Fibroblast of pulmonary artery (primary cell): ENCODE results near the gene SAMHD1.

Experiments used
- DNase-seq: peaks from one replicate; pipeline ENCODE4 v3.0.0-alpha.2; 2010; ENCODE audit warnings: low read depth
- H3K4me3 ChIP-seq: replicated peaks from 2 replicates; pipeline ENCODE4 v1.5.1; 2011; ENCODE audit warnings: low read depth, mild to moderate bottlenecking, control low read depth, low read length, moderate library complexity
- TF ChIP-seq, protein P1 (sequence below): IDR thresholded peaks from 2 replicates; pipeline ENCODE4 v1.5.1; 2011; ENCODE audit warnings: mild to moderate bottlenecking, control low read depth, low read length, inconsistent platforms; ENCODE audit errors: missing control alignments

Gene SAMHD1

DNA sequence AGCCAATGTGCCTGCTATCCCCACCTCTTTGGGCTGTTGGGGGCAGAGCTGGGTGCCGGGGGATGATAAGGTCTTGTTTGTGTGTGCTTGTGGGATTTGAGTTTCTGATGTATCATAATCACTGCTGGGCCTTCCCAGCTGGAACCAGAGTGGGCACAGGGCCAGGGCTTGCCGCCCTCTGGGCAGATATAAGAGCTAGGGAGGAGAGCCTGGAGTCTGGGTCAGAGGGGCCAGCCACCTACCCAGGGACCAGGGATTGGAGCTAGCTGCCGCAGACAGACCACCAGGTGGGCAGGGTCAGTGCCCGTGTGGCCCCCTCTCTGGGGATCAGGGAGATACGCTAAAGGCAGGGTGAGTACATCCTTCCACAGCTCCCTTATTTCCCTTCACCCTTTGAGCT is 78.7 kb downstream of the SAMHD1 start:
- TF ChIP-seq, protein P1, sequence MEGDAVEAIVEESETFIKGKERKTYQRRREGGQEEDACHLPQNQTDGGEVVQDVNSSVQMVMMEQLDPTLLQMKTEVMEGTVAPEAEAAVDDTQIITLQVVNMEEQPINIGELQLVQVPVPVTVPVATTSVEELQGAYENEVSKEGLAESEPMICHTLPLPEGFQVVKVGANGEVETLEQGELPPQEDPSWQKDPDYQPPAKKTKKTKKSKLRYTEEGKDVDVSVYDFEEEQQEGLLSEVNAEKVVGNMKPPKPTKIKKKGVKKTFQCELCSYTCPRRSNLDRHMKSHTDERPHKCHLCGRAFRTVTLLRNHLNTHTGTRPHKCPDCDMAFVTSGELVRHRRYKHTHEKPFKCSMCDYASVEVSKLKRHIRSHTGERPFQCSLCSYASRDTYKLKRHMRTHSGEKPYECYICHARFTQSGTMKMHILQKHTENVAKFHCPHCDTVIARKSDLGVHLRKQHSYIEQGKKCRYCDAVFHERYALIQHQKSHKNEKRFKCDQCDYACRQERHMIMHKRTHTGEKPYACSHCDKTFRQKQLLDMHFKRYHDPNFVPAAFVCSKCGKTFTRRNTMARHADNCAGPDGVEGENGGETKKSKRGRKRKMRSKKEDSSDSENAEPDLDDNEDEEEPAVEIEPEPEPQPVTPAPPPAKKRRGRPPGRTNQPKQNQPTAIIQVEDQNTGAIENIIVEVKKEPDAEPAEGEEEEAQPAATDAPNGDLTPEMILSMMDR: no peak
- no peak for DNase-seq
- H3K4me3 ChIP-seq: no peak overlapping the region

- no peak for DNase-seq
- TF ChIP-seq, protein P1: no peak
- no peak overlapping the region for H3K4me3 ChIP-seq
These were observed 79.6 kb downstream of the SAMHD1 start for GRCh38 chr20:36871640-36872570.

GRCh38 chr20:36866681-36867495 is 84.6 kb downstream of the SAMHD1 start:
- no peak overlapping the region for H3K4me3 ChIP-seq
- TF ChIP-seq, protein P1: no peak
- DNase-seq: no peak

- TF ChIP-seq, protein P1: no peak
- no peak for DNase-seq
- H3K4me3 ChIP-seq: no peak overlapping the region
These were observed 85.3 kb downstream of the SAMHD1 start for GRCh38 chr20:36866164-36866563.

DNA sequence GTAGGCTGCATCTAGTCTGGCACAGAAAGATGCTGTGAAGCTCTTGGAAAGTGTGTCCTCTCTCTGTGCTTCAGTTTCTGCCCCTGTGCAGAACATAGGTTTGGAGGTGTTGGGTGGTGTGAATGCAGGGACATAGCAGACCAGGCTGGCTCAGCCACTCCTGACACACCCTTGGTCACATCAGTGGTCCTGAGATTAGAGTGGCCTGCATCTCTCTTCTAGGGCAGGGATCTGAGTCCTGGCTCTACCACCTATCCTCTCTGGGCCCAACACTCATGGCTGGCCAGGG is 85.7 kb downstream of the SAMHD1 start:
- no peak overlapping the region for H3K4me3 ChIP-seq
- TF ChIP-seq, protein P1: no peak
- no peak for DNase-seq

DNA sequence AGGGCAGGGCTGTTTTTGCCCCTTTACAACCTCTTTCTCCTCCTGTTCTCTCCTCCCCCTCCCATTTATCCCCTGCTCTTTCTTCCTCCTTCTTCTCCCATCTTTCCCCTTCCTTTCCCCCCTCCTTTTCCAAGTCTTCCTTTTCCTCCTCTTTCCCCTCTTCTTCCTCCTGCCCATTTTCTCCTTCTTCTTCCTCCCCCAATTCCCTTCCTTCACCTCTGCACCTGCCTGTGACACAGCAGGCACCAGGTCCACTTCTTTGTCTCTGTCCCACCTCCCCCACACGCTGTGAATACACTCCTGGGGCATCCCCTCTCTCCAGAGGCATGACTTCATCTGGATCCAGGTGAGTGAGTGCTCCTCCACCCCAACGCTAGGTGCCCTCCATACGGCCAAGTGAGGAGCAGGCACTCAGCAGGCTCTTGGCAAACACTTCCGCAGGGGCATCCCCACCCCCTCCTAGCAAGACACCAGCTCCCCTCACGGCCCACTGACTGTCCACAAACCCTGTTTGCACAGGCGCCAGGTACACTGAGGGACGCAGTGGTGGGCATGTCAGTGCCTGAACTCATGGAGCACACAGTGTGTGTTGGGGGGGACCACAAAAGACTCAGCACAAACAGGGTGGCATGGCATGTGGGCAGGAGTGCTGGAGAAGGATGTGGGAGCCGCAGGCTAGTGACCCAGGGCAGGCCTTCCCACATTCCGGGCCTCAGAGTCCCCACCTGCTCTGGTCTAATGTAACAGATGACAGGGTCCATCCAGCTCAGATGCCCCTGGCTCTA is 86.2 kb downstream of the SAMHD1 start:
- TF ChIP-seq, protein P1: no peak
- DNase-seq: no peak
- no peak overlapping the region for H3K4me3 ChIP-seq
